GM21576 (cell line): Measurements from ENCODE around the gene CERT1.
"Not testable (repeated sequence)": the region's sequence is repeated elsewhere in the genome, so short reads cannot be mapped to it uniquely, and the experiment has no call there.

Experiments
- ATAC-seq: cut with Tn5 transposase; IDR thresholded peaks from one replicate; pipeline ENCODE4 v1.9.1; 2021; ENCODE audit warnings: mild to moderate bottlenecking, moderate library complexity; ENCODE audit not compliant: unreplicated experiment

CERT1 gene

DNA sequence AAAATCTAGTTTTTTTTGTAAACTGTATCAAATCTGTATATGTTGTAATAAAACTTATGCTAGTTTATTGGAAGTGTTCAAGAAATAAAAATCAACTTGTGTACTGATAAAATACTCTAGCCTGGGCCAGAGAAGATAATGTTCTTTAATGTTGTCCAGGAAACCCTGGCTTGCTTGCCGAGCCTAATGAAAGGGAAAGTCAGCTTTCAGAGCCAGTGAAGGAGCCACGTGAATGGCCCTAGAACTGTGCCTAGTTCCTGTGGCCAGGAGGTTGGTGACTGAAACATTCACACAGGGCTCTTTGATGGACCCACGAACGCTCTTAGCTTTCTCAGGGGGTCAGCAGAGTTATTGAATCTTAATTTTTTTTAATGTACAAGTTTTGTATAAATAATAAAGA lies 150.1 kb downstream of the CERT1 start:
- no peak for ATAC-seq

DNA sequence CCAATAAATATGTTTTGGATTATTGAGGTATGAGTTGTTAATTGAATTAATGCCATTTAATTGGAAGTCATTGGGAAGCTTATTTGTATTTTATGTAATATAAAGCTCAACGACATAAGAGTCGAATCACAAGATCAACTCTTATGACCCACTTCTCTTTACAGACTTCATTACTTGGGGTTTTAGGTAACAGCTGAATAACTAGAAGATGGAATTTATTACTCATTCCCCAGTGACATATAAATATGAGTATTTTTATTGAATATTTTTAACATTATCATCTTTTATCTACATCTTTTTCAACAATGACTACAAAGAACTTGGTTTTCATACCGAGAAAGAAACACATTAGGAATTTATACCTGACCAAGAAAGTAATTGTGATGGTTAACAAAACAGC lies 153.3 kb downstream of the CERT1 start:
- ATAC-seq: no peak

DNA sequence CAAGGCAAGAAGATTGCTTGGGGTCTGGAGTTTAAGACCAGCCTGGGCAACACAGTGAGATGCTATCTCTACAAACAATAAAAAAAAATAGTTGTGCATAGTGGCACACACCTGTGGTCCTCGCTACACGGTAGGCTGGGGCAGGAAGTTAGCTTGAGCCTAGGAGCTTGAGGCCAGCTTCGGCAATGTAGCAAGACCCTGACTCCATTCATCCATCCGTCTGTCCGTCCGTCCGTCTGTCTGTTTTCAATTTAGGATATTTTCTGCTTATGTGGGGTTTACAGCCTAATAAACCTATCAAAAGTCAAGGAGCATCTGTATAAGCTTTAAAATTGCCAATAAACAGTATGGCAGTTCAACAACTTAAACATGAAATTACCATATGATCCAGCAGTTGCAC lies 154.7 kb downstream of the CERT1 start:
- no peak for ATAC-seq

DNA sequence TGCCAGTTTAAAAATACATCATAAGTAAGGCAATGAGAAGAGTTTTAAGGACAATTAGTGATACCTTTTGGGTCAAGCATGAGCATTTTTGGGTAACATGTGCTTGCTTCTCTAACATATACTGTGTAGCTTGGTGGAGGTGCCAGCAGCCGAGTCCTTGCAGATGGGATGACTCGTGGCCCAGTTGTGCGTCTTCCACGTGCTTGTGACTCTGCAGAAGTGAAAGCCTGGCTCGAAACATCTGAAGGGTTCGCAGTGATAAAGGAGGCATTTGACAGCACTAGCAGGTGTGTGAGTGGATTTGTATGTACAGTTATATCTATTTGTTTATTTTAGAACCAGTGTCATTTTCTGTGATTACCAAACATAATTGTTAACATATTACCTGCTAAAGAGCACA lies 156.2 kb downstream of the CERT1 start:
- no peak for ATAC-seq

DNA sequence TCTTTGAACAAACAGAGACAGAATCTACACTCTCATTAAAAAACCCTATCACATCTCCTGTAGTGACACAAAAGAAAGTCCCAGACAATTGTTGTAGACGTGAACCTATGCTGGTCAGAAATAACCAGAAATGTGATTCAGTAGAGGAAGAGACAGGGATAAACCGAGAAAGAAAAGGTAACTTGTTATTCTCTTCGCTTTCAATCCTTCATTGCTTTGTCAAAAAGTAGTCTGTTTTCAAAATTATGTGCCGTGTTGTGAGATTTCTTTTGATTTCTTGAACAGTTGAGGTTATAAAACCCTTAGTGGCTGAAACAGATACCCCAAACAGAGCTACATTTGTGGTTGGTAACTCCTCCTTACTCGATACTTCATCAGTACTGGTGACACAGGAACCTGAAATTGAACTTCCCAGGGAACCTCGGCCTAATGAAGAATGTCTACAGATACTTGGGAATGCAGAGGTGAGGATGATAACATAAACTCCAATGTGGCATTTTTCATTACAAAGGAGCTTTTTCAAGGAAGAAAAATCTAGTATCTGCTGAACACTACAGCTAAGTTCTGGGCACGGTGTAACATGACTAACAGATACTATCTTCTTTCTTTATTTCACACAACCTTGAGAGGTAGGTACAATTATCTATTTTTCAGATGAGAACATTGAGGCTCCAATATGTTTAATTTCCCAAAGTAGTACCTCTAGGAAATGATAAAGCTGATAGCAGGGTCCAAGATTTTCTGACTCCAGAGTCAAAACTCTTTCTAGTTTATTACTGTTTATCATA lies 160.1 kb downstream of the CERT1 start:
- no peak for ATAC-seq

DNA sequence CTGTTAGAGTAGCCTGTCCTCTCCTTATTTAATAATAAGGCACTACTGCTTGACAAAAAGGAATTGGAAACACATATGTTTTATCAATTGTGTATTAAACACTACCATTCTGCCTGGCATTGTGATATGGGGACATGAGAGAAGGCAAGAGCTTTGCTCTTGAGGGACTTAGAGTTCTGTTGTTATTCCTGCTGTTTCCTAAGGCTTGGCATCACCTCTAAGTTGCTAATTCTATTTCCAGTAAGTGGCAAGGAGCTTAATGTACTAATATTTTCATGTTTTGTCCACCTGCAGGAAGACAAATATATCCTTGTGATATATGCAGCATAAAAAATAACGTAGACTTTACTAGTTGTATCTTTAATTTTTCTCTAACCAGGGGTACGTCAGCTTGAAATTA lies 161.8 kb downstream of the CERT1 start:
- ATAC-seq: no peak

DNA sequence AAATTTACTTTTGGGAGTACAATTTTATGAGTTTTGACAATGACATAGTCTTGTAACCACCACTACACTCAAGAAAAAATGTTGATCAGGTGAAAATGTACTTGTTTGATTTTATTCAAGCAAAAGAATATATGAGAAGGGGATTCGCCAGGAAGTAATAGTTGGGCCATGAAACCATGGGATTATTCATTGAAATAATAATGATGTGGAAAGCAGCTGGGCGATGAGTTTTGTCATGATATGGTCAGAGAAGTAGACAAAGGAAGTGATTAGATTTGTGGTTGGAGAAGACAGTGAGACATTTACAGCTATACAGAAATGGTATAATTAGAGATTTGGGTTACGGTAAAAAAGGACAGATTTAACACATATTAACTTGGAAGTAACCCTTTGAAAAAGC lies 163.2 kb downstream of the CERT1 start:
- no peak for ATAC-seq

DNA sequence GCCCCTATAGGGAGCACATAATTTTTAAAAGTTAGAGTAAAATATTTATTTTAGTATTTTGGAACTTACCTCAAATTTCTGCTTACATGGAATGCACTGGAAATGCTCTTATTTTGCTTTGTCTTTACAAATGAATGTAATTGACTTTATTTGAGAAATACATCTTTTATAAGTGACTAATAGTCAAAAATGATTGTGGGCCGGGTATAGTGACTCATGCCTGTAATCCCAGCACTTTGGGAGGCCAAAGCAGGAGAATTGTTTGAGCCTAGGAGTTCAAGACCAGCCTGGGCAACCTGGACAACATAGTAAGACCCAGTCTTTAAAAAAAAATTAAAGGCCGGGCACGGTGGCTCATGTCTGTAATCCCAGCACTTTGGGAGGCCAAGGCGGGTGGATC lies 168.6 kb downstream of the CERT1 start:
- ATAC-seq: no peak

DNA sequence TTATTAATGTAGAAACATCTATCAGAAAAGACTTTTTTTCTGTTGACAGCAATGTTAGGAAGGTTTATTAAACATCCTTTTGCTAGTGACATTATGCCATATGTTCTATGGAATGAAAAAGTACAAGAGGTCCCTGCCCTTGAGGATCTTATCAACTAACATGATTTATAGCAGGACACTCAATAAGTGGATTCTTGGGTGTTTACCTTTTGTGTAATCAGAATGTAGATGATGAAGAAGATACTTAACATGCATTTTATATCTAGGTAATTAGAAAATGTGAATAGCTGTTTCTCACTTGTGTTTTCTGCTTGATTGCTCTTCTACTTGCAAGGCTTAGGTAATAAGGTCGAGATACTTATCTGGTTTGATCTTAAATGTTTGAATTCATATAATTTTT lies 169.5 kb downstream of the CERT1 start:
- no peak for ATAC-seq

DNA sequence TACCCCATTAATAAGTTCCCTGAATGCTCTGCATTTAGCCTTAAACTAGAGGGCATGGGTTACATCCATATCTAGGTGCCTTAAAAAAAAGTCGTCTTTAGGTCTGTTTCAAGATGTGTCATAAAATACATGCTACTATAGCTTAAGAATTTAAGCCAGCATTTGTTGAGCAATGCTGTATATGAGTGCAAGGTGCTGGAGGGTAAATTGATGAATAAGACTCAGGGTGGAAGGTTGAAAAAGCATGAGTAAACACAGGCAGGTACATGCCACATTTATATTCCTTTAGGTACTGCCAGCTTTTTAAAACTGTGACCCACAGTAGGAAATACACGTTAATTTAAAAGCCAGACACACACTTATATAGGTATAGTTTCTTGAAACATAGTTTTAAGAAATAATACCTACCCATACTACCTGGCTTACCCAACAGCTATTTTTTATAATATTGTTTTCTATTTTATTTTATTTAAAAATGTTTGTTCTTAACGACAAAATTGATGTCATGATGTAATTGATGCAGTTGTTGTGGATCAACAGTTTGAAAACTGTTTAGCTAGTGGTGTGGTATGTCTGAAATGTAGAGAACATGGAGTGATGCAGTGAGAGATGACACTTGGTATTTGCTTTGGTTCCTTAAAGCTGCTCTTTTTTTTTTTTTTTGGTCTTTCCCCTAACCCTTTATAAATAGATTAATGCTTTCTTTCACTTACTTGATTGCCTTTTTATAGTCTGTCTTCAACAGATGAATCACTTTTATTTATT lies 170.5 kb downstream of the CERT1 start:
- ATAC-seq: no peak

DNA sequence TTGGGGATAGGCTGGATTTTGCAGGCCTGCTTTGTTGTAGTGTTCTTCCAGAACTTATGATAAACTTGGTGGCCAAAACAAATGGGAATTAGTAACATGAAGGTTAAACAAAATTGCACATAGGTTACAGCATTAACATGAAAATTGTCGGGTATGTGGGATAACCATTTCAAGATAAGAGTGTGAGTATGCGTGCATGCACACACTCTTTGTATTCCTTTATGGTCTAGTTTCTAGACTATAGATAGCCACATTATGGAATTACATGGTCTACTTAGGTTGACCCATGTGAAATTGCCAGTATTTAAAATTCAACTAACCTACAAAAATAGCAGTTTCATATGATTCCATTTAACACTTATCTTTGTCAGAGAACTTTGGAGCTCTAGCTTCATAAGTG lies 173.0 kb downstream of the CERT1 start:
- no peak for ATAC-seq

DNA sequence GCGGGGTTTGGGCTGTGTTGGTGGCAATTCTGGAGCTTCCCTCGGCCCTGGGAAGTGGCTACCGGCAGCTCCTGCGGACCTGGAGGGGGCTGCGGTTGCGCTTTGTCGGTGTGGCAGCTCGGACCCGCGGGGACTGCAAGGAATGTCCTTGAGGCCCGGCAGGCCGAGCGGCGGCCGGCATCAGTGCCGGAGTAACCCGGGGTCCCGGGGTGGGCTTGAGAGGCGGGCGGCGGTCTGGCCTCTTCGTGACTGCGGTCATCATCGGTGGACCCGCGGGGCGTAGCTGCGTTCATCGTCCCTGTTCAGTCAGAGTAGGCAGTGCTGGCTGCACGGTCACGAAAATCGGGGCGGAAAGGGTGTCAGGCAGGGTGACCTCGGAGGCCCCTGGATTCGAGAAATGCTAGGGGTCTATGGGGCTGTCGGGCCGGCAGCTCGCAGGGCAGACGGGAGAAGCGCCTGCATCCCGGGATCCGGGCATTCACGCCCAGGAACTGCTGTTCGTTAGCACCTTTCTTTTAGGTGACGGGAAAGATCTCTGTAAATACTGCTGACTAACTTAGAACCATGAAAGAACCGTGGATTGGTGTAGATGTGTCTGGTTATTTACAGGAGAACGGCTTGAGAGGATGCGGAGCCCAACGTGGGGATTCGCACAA lies 173.9 kb downstream of the CERT1 start:
- ATAC-seq: no peak

DNA sequence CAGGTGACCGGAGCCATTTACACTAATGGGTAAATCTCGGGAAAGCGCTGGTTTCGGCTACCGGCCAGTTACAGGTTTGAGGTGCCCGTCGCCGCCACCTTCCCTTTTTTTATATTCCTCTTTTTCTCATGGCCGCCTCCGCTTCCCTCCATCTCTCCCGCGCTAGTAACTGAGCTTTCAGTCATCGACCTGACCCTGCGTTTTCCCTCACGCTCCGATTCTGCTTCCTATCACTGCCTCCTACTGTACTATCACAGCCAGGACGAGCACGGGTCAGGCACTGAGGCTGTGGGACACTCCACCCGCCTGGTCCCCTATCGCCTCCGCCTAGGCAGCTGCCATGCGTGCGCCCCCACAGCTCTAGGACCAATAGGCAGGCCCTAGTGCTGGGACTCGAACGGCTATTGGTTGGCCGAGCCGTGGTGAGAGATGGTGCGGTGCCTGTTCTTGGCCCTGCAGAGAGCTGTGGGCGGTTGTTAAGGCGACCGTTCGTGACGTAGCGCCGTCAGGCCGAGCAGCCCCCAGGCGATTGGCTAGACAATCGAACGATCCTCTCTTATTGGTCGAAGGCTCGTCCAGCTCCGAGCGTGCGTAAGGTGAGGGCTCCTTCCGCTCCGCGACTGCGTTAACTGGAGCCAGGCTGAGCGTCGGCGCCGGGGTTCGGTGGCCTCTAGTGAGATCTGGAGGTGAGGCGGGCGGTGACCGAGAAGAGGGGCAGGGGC lies 174.7 kb downstream of the CERT1 start, which contains the start of gene HMGCR:
TSS of gene HMGCR (plus strand) at position 606 of the 722 bp plus-strand sequence. CDS start 5,386 bp downstream, outside the sequence.
- peak; percentile 98 for ATAC-seq

DNA sequence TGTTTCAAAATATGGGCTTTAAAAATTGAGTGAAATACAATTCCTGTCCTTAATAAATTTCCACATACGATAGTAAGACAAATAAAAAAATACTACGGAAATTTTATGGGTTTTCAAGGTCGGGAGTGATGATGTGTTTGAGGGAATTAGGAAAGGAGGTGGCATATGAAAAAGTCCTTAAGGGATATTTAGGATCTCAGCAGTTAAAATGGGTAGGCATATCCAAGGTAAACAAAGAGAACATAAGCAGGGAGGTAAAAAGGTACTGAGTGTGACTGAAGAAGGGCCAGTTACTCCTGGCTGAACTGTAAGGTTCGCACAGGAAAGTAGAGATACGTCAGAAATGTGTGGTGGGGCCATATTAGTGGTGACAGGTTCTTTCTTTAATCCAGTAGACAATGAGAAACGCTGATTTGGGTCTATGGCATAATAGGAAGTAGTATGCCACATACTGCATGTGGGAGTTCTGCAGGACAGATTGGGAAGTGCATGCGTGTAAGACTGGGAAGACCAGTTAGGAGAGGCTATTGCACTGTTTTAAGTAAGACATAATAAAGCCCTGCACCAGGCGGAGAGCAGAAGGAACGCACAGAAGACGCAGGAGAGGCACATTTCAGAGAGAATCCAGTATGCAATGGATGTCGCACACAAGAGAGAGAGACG lies 175.3 kb downstream of the CERT1 start:
- no peak for ATAC-seq

DNA sequence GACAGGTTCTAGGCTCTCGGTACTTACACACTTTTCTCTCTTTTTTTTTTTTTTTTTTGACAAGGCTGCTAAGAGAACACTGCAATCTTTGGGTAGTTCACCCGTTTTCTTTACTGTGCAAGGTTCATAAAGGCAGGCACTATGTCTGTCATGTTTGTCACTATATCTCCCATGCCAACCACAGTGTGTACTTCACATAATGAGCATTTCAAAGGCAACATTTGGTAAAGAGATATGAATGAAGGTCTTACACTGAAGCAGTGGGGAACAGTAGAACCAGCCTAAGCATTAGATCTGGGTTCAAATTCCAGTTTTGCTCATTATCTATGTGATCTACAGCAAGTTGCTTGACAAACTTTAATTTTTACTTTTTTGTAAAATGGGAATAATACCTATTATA lies 175.9 kb downstream of the CERT1 start:
- ATAC-seq: no peak

DNA sequence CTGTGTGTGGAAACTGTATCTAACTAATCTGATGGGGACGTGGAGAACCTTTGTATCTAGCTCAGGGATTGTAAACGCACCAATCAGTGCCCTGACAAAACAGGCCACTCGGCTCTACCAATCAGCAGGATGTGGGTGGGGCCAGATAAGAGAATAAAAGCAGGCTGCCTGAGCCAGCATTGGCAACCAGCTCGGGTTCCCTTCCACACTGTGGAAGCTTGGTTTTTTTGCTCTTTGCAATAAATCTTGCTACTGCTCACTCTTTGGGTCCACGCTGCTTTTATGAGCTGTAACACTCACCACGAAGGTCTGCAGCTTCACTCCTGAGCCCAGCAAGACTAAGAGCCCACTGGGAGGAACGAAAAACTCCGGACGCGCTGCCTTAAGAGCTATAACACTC lies 177.0 kb downstream of the CERT1 start:
- ATAC-seq: not testable (repeated sequence)

DNA sequence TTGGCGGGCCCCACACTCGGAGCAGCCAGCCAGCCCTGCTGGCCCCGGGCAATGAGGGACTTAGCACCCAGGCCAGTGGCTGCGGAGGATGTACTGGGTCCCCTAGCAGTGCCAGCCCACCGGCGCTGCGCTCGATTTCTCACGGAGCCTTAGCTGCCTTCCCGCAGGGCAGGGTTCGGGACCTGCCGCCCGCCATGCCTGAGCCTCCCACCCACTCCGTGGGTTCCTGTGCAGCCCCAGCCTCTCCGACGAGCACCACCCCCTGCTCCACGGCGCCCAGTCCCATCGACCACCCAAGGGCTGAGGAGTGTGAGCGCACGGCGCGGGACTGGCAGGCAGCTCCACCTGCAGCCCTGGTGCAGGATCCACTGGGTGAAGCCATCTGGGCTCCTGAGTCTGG lies 177.7 kb downstream of the CERT1 start:
- not testable (repeated sequence) for ATAC-seq

DNA sequence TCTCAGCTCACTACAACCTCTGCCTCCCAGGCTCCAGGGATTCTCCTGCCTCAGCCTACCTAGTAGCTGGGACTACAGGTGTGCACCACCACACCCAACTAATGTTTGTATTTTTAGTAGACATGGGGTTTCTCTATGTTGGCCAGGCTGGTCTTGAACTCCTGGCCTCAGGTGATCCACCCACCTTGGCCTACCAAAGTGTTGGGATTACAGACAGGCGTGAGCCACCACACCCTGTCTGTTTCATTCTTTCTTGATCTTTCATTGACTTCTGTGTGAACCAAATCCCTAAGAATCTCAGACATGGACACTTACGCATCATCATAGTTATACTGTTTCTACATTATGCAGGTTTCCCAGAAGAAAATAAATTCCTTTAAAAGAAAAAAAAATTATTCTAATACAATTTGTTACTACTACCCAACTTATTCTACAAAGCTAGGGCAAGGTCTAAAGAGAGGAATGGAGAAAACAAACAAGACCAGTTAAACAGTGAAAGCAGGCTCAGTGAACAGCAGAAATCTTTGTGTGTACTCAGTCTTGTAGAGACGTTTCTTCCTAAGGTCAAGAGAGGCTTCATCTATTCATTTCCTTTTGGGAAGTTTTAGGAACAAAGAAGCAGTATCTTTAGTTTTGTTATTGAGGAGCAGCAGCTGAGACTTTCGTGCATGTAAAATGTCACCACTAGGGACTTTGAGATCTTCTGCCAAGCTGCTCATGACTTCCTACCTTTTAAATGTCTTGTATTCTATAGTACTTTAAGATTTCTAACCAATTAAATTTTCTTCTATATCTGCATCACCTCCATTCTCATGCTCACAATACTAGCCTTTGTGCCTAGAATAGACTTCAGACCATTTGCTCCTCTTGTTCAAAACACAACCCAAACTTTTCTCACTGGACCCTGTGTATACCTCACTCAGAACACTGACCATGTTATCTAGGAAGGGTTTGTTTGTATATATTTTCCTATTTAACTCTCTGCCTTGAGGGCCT lies 180.0 kb downstream of the CERT1 start:
- no peak for ATAC-seq

DNA sequence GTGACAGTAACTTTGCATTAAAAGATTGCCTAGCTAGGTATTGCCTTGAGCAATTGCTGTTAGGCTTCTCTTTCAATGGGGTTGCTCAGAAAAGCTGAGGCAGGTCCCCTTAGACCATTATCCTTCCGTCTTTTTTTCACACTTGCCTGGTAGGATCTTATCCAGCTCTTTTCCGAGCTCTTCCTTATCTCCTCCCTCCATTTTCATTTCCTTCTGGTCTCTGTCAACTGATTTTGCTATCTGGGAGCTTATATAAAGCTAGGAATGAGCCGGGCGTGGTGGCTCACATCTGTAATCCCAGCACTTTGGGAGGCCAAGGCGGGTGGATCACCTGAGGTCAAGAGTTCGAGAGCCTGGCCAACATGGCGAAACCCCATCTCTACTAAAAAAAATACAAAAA lies 181.0 kb downstream of the CERT1 start:
- ATAC-seq: no peak
